ENCODE data around the gene VSIR.

- TF ChIP-seq POLR2A (IDR thresholded peaks at IDR 0.05) = no peak
- TF ChIP-seq, protein P1, sequence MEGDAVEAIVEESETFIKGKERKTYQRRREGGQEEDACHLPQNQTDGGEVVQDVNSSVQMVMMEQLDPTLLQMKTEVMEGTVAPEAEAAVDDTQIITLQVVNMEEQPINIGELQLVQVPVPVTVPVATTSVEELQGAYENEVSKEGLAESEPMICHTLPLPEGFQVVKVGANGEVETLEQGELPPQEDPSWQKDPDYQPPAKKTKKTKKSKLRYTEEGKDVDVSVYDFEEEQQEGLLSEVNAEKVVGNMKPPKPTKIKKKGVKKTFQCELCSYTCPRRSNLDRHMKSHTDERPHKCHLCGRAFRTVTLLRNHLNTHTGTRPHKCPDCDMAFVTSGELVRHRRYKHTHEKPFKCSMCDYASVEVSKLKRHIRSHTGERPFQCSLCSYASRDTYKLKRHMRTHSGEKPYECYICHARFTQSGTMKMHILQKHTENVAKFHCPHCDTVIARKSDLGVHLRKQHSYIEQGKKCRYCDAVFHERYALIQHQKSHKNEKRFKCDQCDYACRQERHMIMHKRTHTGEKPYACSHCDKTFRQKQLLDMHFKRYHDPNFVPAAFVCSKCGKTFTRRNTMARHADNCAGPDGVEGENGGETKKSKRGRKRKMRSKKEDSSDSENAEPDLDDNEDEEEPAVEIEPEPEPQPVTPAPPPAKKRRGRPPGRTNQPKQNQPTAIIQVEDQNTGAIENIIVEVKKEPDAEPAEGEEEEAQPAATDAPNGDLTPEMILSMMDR (IDR thresholded peaks at IDR 0.05) = no peak
These were observed 24.6 kb downstream of the VSIR start for GRCh38 chr10:71748671-71749191.
